H9 (cell line): ENCODE data around the gene KCNJ12. TPM values are rescaled to one million over a fixed set of nuclear protein-coding genes. Genes with fewer than 3 reads are reported as not detected.

ENCODE experiments used
- DNase-seq: peaks from one replicate; pipeline ENCODE4 v3.0.0-alpha.2; 2017
- H2AFZ ChIP-seq: one replicate; pipeline ENCODE4 v1.6.1; 2013; ENCODE audit warnings: mild to moderate bottlenecking, low read length, control low read depth, moderate library complexity
- H2AK5ac ChIP-seq: 2 replicates; pipeline ENCODE4 v1.6.1; 2013; ENCODE audit warnings: low read length, control low read depth, mixed read lengths; ENCODE audit not compliant: insufficient read length
- H2BK120ac ChIP-seq: one replicate; pipeline ENCODE4 v1.6.1; 2013; ENCODE audit warnings: low read depth, mild to moderate bottlenecking, low read length, control low read depth, inconsistent platforms; ENCODE audit not compliant: poor library complexity, severe bottlenecking
- H2BK12ac ChIP-seq: 2 replicates; pipeline ENCODE4 v1.6.1; 2013; ENCODE audit warnings: low read length, control low read depth, mixed read lengths, low read depth; ENCODE audit not compliant: insufficient read length
- H2BK15ac ChIP-seq: 2 replicates; pipeline ENCODE4 v1.6.1; 2013; ENCODE audit warnings: low read depth, low read length, control low read depth
- H2BK20ac ChIP-seq: one replicate; pipeline ENCODE4 v1.6.1; 2013; ENCODE audit warnings: low read depth, mild to moderate bottlenecking, low read length, control low read depth, inconsistent platforms; ENCODE audit not compliant: poor library complexity, severe bottlenecking
- H2BK5ac ChIP-seq: 2 replicates; pipeline ENCODE4 v1.6.1; 2013; ENCODE audit warnings: low read length, control low read depth, mixed read lengths; ENCODE audit not compliant: insufficient read length
- H3K14ac ChIP-seq: 2 replicates; pipeline ENCODE4 v1.6.1; 2013; ENCODE audit warnings: low read length, control low read depth; ENCODE audit not compliant: insufficient read depth
- H3K18ac ChIP-seq: 2 replicates; pipeline ENCODE4 v1.6.1; 2013; ENCODE audit warnings: low read depth, mild to moderate bottlenecking, mixed read lengths, low read length, control low read depth; ENCODE audit not compliant: insufficient read length
- H3K23ac ChIP-seq: 2 replicates; pipeline ENCODE4 v1.6.1; 2013; ENCODE audit warnings: low read length, control low read depth, mixed read lengths, low read depth; ENCODE audit not compliant: insufficient read length
- H3K23me2 ChIP-seq: 2 replicates; pipeline ENCODE4 v1.6.1; 2013; ENCODE audit warnings: low read depth, mild to moderate bottlenecking, mixed read lengths, low read length, control low read depth; ENCODE audit not compliant: insufficient read length, poor library complexity, severe bottlenecking
- H3K27ac ChIP-seq: 2 replicates; pipeline ENCODE4 v1.5.1; 2013; ENCODE audit warnings: low read length, control low read depth, mixed read lengths, low read depth; ENCODE audit not compliant: insufficient read length
- H3K27me3 ChIP-seq: 2 replicates; pipeline ENCODE4 v1.6.1; 2013; ENCODE audit warnings: low read length, control low read depth, inconsistent platforms; ENCODE audit not compliant: insufficient read depth
- H3K4ac ChIP-seq: 2 replicates; pipeline ENCODE4 v1.6.1; 2013; ENCODE audit warnings: low read depth, mild to moderate bottlenecking, control low read depth, inconsistent platforms, low read length, moderate library complexity
- H3K4me1 ChIP-seq: 2 replicates; pipeline ENCODE4 v1.6.1; 2013; ENCODE audit warnings: low read length, control low read depth, inconsistent platforms; ENCODE audit not compliant: insufficient read depth
- H3K4me2 ChIP-seq: 2 replicates; pipeline ENCODE4 v1.6.1; 2013; ENCODE audit warnings: low read length, control low read depth, mixed read lengths; ENCODE audit not compliant: insufficient read length, insufficient read depth
- H3K56ac ChIP-seq: 2 replicates; pipeline ENCODE4 v1.6.1; 2013; ENCODE audit warnings: low read depth, mild to moderate bottlenecking, mixed read lengths, low read length, control low read depth; ENCODE audit not compliant: insufficient read length
- H3K79me1 ChIP-seq: 2 replicates; pipeline ENCODE4 v1.6.1; 2013; ENCODE audit warnings: low read depth, mild to moderate bottlenecking, moderate library complexity, low read length, control low read depth, inconsistent platforms; ENCODE audit not compliant: insufficient read depth, poor library complexity, severe bottlenecking
- H3K79me2 ChIP-seq: 2 replicates; pipeline ENCODE4 v1.6.1; 2013; ENCODE audit warnings: low read length, control low read depth, inconsistent platforms; ENCODE audit not compliant: insufficient read depth
- H3K9ac ChIP-seq: 2 replicates; pipeline ENCODE4 v1.6.1; 2013; ENCODE audit warnings: low read length, control low read depth, mixed read lengths; ENCODE audit not compliant: insufficient read length; ENCODE audit errors: extremely low read depth
- H3K9me3 ChIP-seq: one replicate; pipeline ENCODE4 v1.6.1; 2013; ENCODE audit warnings: low read depth, low read length, inconsistent platforms; ENCODE audit not compliant: control insufficient read depth
- H3T11ph ChIP-seq: one replicate; pipeline ENCODE4 v1.6.1; 2013; ENCODE audit warnings: mild to moderate bottlenecking, low read length, control low read depth, inconsistent platforms
- H4K20me1 ChIP-seq: one replicate; pipeline ENCODE4 v1.6.1; 2013; ENCODE audit not compliant: control insufficient read depth, insufficient read length, insufficient read depth
- H4K5ac ChIP-seq: 2 replicates; pipeline ENCODE4 v1.6.1; 2013; ENCODE audit warnings: low read depth, mild to moderate bottlenecking, mixed read lengths, low read length, control low read depth; ENCODE audit not compliant: insufficient read length
- H4K8ac ChIP-seq: replicated peaks from 2 replicates; pipeline ENCODE4 v1.6.1; 2013; ENCODE audit warnings: low read length, control low read depth, mixed read lengths, low read depth; ENCODE audit not compliant: insufficient read length
- H4K91ac ChIP-seq: 2 replicates; pipeline ENCODE4 v1.6.1; 2013; ENCODE audit warnings: low read depth, mild to moderate bottlenecking, moderate library complexity, mixed read lengths, low read length, control low read depth; ENCODE audit not compliant: insufficient read length
- H3K27ac Mint-ChIP-seq, 3 experiments: 2 replicates in 2 of 3; 3 replicates in 1 of 3; pipeline ENCODE4 v1.8.0; 2020 to 2021; ENCODE audit warnings: mixed read lengths in 3 of 3, mild to moderate bottlenecking in 1 of 3, moderate library complexity in 1 of 3
- H3K27me3 Mint-ChIP-seq: 2 replicates; pipeline ENCODE4 v1.8.0; 2021; ENCODE audit warnings: low read depth, mild to moderate bottlenecking, moderate library complexity, mixed read lengths
- H3K36me3 Mint-ChIP-seq, 3 experiments: 2 replicates in 2 of 3; 3 replicates in 1 of 3; pipeline ENCODE4 v1.8.0; 2020 to 2021; ENCODE audit warnings: low read depth in 3 of 3, mixed read lengths in 3 of 3; ENCODE audit not compliant: insufficient read depth in 1 of 3
- H3K4me1 Mint-ChIP-seq, 2 experiments: 2 replicates each; pipeline ENCODE4 v1.8.0; 2020; ENCODE audit warnings: mixed read lengths in 2 of 2
- H3K4me3 Mint-ChIP-seq, 2 experiments: 2 replicates in 1 of 2; 3 replicates in 1 of 2; pipeline ENCODE4 v1.8.0; 2020 to 2021; ENCODE audit warnings: mild to moderate bottlenecking in 2 of 2, mixed read lengths in 2 of 2, moderate library complexity in 1 of 2
- H3K9me3 Mint-ChIP-seq, 2 experiments: 2 replicates in 1 of 2; 3 replicates in 1 of 2; pipeline ENCODE4 v1.8.0; 2020; ENCODE audit warnings: mild to moderate bottlenecking in 2 of 2, mixed read lengths in 2 of 2, moderate library complexity in 1 of 2
- CTCF ChIP-seq: fragments of 200-600 bp; sonication (generic); conservative IDR thresholded peaks from 3 replicates; pipeline ENCODE4 v1.8.0; 2021; ENCODE audit warnings: antibody characterized with exemption, mild to moderate bottlenecking
- WGBS: extraction: QIAGEN DNeasy Blood & Tissue Kit; methylation state at CpG from one replicate; pipeline ENCODE4 v1.1.7; 2013; ENCODE audit warnings: missing lambda C conversion rate, low lambda C conversion rate, mixed read lengths; ENCODE audit not compliant: insufficient read length; ENCODE audit errors: extremely low coverage; 5-methylcytosine and 5-hydroxymethylcytosine counted together
- total RNA-seq: library from RNA; stranded (reverse); gene quantifications from 2 replicates; pipeline ENCODE4 v1.2.1, GENCODE V29; 2021

Gene KCNJ12
- total RNA-seq, 1 experiment from 2014 or later, result 0.39 TPM

DNA sequence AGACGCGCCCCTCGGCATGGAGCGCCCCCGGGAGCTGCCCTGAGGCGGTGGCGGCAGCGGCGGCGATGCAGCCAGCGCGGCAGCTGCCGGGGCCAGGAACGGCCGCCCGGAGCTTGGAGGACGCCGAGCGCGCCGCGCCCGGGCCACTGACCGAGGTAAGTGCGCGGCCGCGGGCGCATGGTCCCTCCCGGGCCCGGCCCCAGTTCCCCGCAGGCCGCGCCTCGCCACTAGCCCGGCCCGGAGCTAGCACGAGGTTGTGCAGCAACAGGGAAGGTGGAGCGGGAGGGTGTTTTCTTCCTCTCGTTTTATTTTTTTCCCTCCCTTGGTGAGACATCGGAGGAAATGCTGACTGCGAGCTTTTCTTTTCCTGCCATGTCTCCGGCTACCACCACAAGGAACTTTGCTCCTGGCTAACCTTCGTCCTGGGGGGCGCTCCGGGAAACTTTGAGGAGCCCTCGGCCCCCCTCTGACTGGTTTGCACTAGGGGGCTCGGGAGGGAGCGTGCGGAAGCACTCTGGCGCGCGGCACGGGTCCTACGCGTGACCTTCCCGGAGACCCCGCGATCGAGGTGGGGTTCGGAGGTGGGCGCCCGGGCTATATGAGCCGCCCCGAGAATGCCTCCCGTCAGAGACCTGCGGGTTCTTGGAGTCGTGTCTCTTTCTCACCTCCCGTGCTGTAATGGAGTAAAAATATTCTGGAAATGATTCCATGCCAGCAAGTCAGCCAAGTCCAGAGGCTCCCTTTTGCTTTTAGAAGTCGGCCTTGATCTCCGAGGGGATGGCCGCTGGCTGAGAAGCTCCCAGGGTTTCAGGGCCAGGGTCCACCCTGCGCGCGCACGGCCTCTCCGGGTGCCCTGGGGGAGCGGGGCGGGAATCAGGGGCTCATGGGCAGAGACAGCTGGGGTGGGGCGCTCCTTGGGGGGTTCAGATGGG, 868 bp downstream of the KCNJ12 start:
- WGBS, result no CpG with 5 or more reads among the region's 80 CpGs

More for the DNA sequence above, 868 bp downstream of the KCNJ12 start:
- no peak overlapping the region for H3K27ac ChIP-seq
- peaks cover 15% of the 10 kb centered on the region for H3K23me2 ChIP-seq
- no peak overlapping the region for H3K14ac ChIP-seq
- no peak overlapping the region for H3T11ph ChIP-seq
- peaks cover 2% of the 10 kb centered on the region for H4K20me1 ChIP-seq
- no peaks in the 10 kb centered on the region for H3K9me3 ChIP-seq
- no peak overlapping the region for H2BK5ac ChIP-seq
- H2BK20ac ChIP-seq, result no peak overlapping the region
- no peak overlapping the region for H3K56ac ChIP-seq
- no peak overlapping the region for H2AFZ ChIP-seq
- no peak for TF ChIP-seq CTCF
- H3K4me3 Mint-ChIP-seq, result peak overlapping the region; percentile 57 to 83
- no peak overlapping the region for H2BK12ac ChIP-seq
- no peak overlapping the region for H4K91ac ChIP-seq
- no peak overlapping the region for H3K18ac ChIP-seq
- peaks cover 66% of the 10 kb centered on the region for H3K27me3 Mint-ChIP-seq
- no peak overlapping the region for H2BK15ac ChIP-seq
- no peak overlapping the region for H2AK5ac ChIP-seq
- H3K9ac ChIP-seq, result no peak overlapping the region
- H3K9me3 Mint-ChIP-seq, result no peaks in the 10 kb centered on the region; a peak in 1 of 5 replicates
- H3K4ac ChIP-seq, result no peak overlapping the region
- no peak overlapping the region for H4K8ac ChIP-seq
- H2BK120ac ChIP-seq, result no peak overlapping the region
- peaks cover 14 to 26% of the 10 kb centered on the region in 2 experiments; a peak in 3 of 4 replicates for H3K4me1 Mint-ChIP-seq
- no peaks in the 10 kb centered on the region for H3K36me3 Mint-ChIP-seq
- H3K23ac ChIP-seq, result no peak overlapping the region
- H3K79me1 ChIP-seq, result no peaks in the 10 kb centered on the region
- DNase-seq, result peak; percentile 61
- no peak overlapping the region for H4K5ac ChIP-seq
- H3K27ac Mint-ChIP-seq, result no peak overlapping the region
- peaks cover 14% of the 10 kb centered on the region; the same call in 1 of the 2 replicates for H3K27me3 ChIP-seq
- no peaks in the 10 kb centered on the region for H3K4me1 ChIP-seq
- H3K79me2 ChIP-seq, result no peaks in the 10 kb centered on the region
- H3K4me2 ChIP-seq, result peak overlapping the region; percentile 76
